Glutamatergic neuron (in vitro differentiated cells): ENCODE results near the gene ARHGEF28. TPM values are rescaled to one million over a fixed set of nuclear protein-coding genes. Genes with fewer than 3 reads are reported as not detected.

Experiments
- DNase-seq: peaks from one replicate; pipeline ENCODE4 v3.0.0; 2022
- H3K27ac Mint-ChIP-seq: one replicate; pipeline ENCODE4 v1.8.0; 2020; ENCODE audit warnings: mild to moderate bottlenecking, mixed read lengths, inconsistent platforms; ENCODE audit not compliant: unreplicated experiment
- H3K27me3 Mint-ChIP-seq: one replicate; pipeline ENCODE4 v1.8.0; 2020; ENCODE audit warnings: mild to moderate bottlenecking, moderate library complexity, mixed read lengths, inconsistent platforms; ENCODE audit not compliant: unreplicated experiment
- H3K36me3 Mint-ChIP-seq: one replicate; pipeline ENCODE4 v1.8.0; 2020; ENCODE audit warnings: mild to moderate bottlenecking, mixed read lengths, inconsistent platforms; ENCODE audit not compliant: unreplicated experiment
- H3K4me1 Mint-ChIP-seq: one replicate; pipeline ENCODE4 v1.8.0; 2020; ENCODE audit warnings: mild to moderate bottlenecking, low read depth, mixed read lengths, inconsistent platforms; ENCODE audit not compliant: unreplicated experiment
- H3K4me3 Mint-ChIP-seq: one replicate; pipeline ENCODE4 v1.8.0; 2020; ENCODE audit warnings: mild to moderate bottlenecking, mixed read lengths, inconsistent platforms; ENCODE audit not compliant: unreplicated experiment
- H3K9me3 Mint-ChIP-seq: one replicate; pipeline ENCODE4 v1.8.0; 2020; ENCODE audit warnings: mild to moderate bottlenecking, moderate library complexity, mixed read lengths, inconsistent platforms; ENCODE audit not compliant: unreplicated experiment
- CTCF ChIP-seq: fragments of 200-600 bp; sonication (generic); IDR thresholded peaks from one replicate; pipeline ENCODE4 v1.5.0; 2021; ENCODE audit not compliant: partially characterized antibody, unreplicated experiment
- total RNA-seq: library from RNA; stranded (reverse); fragmentation: NEBNext Ultra II Directional; extraction: Animal tissue kit (Norgen Biotek cat#: 25700); gene quantifications from one replicate; pipeline ENCODE4 v1.2.1, GENCODE V29; 2021; ENCODE audit not compliant: unreplicated experiment

ARHGEF28 gene
- total RNA-seq, 1 donor from 2014 or later, result 0.47 TPM

- Mint-ChIP-seq H3K27ac (no peak overlapping the region), H3K4me3 (no peak overlapping the region)
Measured at GRCh38 chr5:73964352-73964865, 338.4 kb downstream of the ARHGEF28 start.

DNA sequence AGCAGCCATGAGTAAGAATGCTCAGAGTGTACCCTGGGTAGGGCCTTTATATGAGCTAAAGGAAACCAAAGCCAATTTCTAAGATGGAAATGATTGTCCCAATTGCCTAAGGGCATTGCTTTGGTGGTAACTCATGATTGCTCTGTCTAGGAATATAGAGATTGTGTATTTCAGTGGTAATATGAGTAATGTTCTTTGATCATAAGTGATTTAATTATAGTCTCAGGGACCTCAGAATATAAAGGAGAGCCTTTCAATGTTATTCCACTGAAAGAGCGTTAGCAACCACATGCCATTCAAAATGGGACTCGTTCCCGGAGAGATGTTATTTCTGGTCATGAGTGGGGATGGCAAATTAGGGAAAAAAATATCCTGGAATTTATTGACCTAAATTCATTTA, 340.5 kb downstream of the ARHGEF28 start:
- no peak for TF ChIP-seq CTCF
- Mint-ChIP-seq H3K4me3 (no peak overlapping the region), H3K4me1 (peaks cover 16% of the 10 kb centered on the region), H3K27me3 (no peaks in the 10 kb centered on the region), H3K9me3 (peaks cover 2% of the 10 kb centered on the region), H3K27ac (no peak overlapping the region), H3K36me3 (no peaks in the 10 kb centered on the region)
- no peak for DNase-seq

More at GRCh38 chr5:73964352-73964865, 338.4 kb downstream of the ARHGEF28 start:
- Mint-ChIP-seq H3K4me1 (peaks cover 11% of the 10 kb centered on the region), H3K9me3 (peaks cover 2% of the 10 kb centered on the region), H3K27me3 (no peaks in the 10 kb centered on the region), H3K36me3 (no peaks in the 10 kb centered on the region)
- no peak for TF ChIP-seq CTCF
- no peak for DNase-seq

GRCh38 chr5:73967347-73967746, 341.4 kb downstream of the ARHGEF28 start:
- no peak for TF ChIP-seq CTCF
- Mint-ChIP-seq H3K9me3 (peaks cover 1% of the 10 kb centered on the region), H3K4me1 (peaks cover 16% of the 10 kb centered on the region), H3K27ac (no peak overlapping the region), H3K27me3 (no peaks in the 10 kb centered on the region), H3K36me3 (no peaks in the 10 kb centered on the region), H3K4me3 (no peak overlapping the region)
- no peak for DNase-seq

GRCh38 chr5:73968246-73968645, 342.2 kb downstream of the ARHGEF28 start:
- Mint-ChIP-seq H3K27ac (no peak overlapping the region), H3K36me3 (no peaks in the 10 kb centered on the region), H3K9me3 (no peaks in the 10 kb centered on the region), H3K4me3 (no peak overlapping the region), H3K27me3 (no peaks in the 10 kb centered on the region), H3K4me1 (peaks cover 16% of the 10 kb centered on the region)
- no peak for DNase-seq
- no peak for TF ChIP-seq CTCF

- no peak for TF ChIP-seq CTCF
- H3K36me3 Mint-ChIP-seq, result no peaks in the 10 kb centered on the region
- H3K27me3 Mint-ChIP-seq, result no peaks in the 10 kb centered on the region
- no peak overlapping the region for H3K27ac Mint-ChIP-seq
- DNase-seq, result no peak
- H3K4me1 Mint-ChIP-seq, result peaks cover 16% of the 10 kb centered on the region
- H3K9me3 Mint-ChIP-seq, result no peaks in the 10 kb centered on the region
- H3K4me3 Mint-ChIP-seq, result no peak overlapping the region
Measured at GRCh38 chr5:73968729-73969128, 342.7 kb downstream of the ARHGEF28 start.
